ENCODE results near the gene ZFAND3.

DNA sequence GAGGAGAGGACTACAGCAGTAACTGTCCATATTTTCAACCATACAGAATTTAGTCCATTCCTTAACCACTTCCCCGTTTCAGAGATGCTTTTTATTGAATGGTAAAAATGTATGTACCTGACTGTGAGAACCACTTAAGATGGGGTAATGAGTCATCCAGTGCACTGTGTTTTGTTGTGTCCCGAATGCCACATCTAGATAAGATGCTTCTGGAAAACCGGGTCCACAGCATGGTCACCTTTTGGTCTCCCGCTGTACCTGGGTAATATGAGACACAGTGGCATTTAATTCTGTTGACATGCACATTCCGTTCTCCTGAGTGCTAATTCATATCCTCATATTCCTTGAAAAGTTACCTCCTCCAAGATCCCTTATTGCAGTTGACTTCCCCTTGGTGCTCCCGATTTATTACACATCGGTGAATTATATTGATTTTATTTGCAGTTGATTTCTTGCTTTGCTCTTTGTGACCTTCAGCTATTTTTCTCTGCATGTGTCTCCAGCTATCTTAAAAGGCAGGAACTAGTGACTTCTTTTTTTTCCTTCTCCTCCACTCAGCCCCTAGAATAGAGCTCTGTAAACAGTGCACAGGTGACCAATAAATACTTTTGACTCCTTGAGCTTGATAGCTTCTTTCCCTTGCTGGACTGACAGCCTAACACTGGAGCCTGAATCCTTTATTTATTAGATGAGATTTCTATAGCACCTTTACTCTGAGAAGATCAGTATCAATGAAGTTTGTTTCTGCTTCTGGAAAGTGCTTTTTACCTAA lies 314.6 kb downstream of the ZFAND3 start:
- no peak for TF ChIP-seq POLR2AphosphoS5 (IDR thresholded peaks at IDR 0.05; ENCODE audit: low read depth, low read length)
- TF ChIP-seq POLR2A (IDR thresholded peaks at IDR 0.05; ENCODE audit: low read depth, low read length), result no peak
